ENCODE results near the gene SYT6. TPM values are rescaled to one million over a fixed set of nuclear protein-coding genes. Genes with fewer than 3 reads are reported as not detected.

Gene SYT6
- total and polyA plus RNA-seq, 11 donors = 0.08 to 0.77 (median 0.15) TPM; not detected in 7

GRCh38 chr1:114090738-114091505, 62.7 kb downstream of the SYT6 start:
- Histone ChIP-seq H3K9me3 (no peaks in the 10 kb centered on the region), H3K36me3 (no peaks in the 10 kb centered on the region), H3K4me1 (peaks cover 0 to 3% (median 0%) of the 10 kb centered on the region in 12 donors), H3K4me3 (no peak overlapping the region), H3K27ac (no peak overlapping the region), H3K27me3 (no peaks in the 10 kb centered on the region)
- ATAC-seq (no peak), DNase-seq (no peak)
- intact Hi-C loops (cut with DNase I) = no loop called here
- no peak for TF ChIP-seq POLR2A (IDR thresholded peaks at IDR 0.05)
- TF ChIP-seq CTCF (IDR thresholded peaks at IDR 0.05) = no peak
- WGBS, 4 donors = 88 to 93% (median 89%) methylated on average over 11 of the region's 11 CpGs

DNA sequence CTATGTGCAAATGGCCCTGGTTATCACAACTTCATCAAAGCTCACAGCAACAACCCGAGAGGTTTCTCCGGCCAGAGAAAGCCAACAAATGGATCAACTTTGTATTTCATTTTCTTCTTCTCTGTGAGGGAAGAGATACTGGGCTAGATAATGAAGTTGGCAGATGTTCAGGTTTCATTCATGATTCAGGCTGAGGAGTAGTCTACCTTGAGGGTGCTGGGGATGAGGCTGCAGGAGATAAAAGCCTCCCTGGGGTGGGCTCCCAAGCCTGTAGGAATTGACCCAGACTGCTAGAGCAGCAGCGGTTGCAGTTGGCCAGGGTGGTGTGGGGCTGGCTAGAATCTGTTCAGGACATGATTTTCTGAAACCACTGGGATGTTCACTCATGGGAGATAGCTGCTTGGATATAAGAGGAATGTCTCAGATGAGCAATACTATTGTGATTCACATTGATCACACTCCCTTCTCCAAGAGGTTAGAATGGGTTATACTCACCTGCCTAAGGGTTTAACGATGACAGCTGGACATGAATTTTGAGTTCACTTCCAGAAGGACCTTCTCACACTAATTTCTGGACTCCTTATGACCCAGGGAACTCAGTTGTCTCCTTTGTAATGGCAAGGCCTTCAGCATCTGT, 64.0 kb downstream of the SYT6 start:
- ATAC-seq (no peak), DNase-seq (no peak)
- peaks cover 0 to 3% (median 0%) of the 10 kb centered on the region in 12 donors for H3K4me1 ChIP-seq
- H3K9me3 ChIP-seq = no peaks in the 10 kb centered on the region
- H3K4me3 ChIP-seq = no peak overlapping the region
- WGBS, 4 donors = 81 to 93% (median 88%) methylated on average over 4 of the region's 4 CpGs
- intact Hi-C loops (cut with DNase I) = no loop called here
- no peak overlapping the region for H3K27ac ChIP-seq
- no peaks in the 10 kb centered on the region for H3K27me3 ChIP-seq
- TF ChIP-seq POLR2A (IDR thresholded peaks at IDR 0.05) (no peak), CTCF (IDR thresholded peaks at IDR 0.05) (no peak)
- H3K36me3 ChIP-seq = no peaks in the 10 kb centered on the region

- H3K9me3 ChIP-seq = no peaks in the 10 kb centered on the region
- H3K4me3 ChIP-seq = no peak overlapping the region
- H3K4me1 ChIP-seq = no peaks in the 10 kb centered on the region
- intact Hi-C loops (cut with DNase I) = no loop called here
- WGBS, 4 donors = 75 to 77% (median 76%) methylated on average over 13 of the region's 13 CpGs
- no peak overlapping the region for H3K27ac ChIP-seq
- no peak for DNase-seq
- H3K27me3 ChIP-seq = no peaks in the 10 kb centered on the region
- TF ChIP-seq CTCF (IDR thresholded peaks at IDR 0.05) = no peak
- no peak for TF ChIP-seq POLR2A (IDR thresholded peaks at IDR 0.05)
- H3K36me3 ChIP-seq = no peaks in the 10 kb centered on the region
- ATAC-seq = no peak
Observed at GRCh38 chr1:114088392-114089299, 65.0 kb downstream of the SYT6 start.

DNA sequence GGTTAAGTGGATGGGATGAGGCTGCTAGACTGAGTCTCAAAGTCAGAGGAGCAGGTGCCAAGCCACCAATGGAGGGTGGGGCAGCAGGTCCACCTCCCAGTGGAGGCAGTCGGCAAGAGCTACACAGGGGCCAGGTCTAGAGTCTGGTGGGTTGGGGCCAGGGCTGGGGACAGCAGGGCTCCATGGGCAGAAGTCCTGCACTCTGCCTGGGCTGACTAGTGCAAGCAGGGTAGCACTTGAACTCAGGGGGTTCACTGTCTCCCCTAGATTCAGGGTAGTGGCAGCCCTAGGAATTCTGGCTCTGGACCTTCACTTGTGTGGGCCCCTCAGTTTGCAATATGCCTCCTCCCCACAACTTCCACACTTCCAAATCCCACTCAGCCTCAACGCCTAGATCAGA, 66.2 kb downstream of the SYT6 start:
- no peak for ATAC-seq
- Histone ChIP-seq H3K4me1 (peaks cover 0 to 4% (median 0%) of the 10 kb centered on the region in 12 donors), H3K27ac (no peak overlapping the region), H3K9me3 (no peaks in the 10 kb centered on the region), H3K4me3 (no peak overlapping the region), H3K36me3 (no peaks in the 10 kb centered on the region), H3K27me3 (no peaks in the 10 kb centered on the region)
- DNase-seq = no peak
- intact Hi-C loops (cut with DNase I) = no loop called here
- TF ChIP-seq CTCF (IDR thresholded peaks at IDR 0.05) = no peak
- TF ChIP-seq POLR2A (IDR thresholded peaks at IDR 0.05) = no peak
- WGBS, 4 donors = 88 to 100% (median 91%) methylated on average over 1 to 2 of the region's 2 CpGs
